ENCODE results near the gene VSIG10L. TPM values are rescaled to one million over a fixed set of nuclear protein-coding genes. Genes with fewer than 3 reads are reported as not detected.

Gene VSIG10L
- total RNA-seq, 1 donor from 2014 or later: 7.0 TPM

GRCh38 chr19:51372021-51372648 lies 30.2 kb upstream of the VSIG10L start:
- TF ChIP-seq CTCF (IDR thresholded peaks at IDR 0.05; ENCODE audit: unreplicated experiment): no peak
- no peak for DNase-seq (ENCODE audit: low spot score, unreplicated experiment)
- H3K4me1 Mint-ChIP-seq (ENCODE audit: low read depth): peaks cover 3% of the 10 kb centered on the region
- H3K36me3 Mint-ChIP-seq (ENCODE audit: insufficient read depth): no peaks in the 10 kb centered on the region
- H3K9me3 Mint-ChIP-seq (ENCODE audit: low read depth): no peaks in the 10 kb centered on the region
- no peak overlapping the region for H3K4me3 Mint-ChIP-seq (ENCODE audit: low read depth)
- peaks cover 20% of the 10 kb centered on the region for H3K27me3 Mint-ChIP-seq
- no peak overlapping the region for H3K27ac Mint-ChIP-seq

DNA sequence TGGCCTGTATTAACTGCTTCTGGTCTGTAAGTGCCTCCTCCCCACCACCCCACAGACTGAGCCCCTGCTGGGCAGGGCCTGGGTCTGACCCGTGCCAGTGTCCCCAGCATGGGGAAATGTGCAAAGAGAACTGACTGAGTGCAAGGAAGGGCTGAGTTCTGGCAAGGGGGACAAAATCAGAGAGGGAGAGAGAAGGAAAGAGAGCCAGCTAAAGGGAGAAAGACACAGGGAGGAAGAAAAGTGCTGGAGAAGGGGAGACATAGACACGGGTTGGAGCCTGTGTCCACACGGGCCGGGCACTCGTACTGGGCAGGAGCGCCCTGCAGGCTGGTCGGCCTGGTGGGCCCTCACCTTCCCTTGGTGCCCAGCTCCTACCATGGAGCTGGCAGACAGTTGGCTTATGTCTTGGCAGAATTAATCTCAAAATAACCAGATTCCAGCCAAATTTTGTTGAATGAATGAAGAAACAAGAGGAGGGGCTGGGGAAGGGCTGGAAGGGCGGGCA lies 29.3 kb upstream of the VSIG10L start:
- TF ChIP-seq CTCF (IDR thresholded peaks at IDR 0.05; ENCODE audit: unreplicated experiment): no peak
- no peaks in the 10 kb centered on the region for H3K36me3 Mint-ChIP-seq (ENCODE audit: insufficient read depth)
- no peaks in the 10 kb centered on the region for H3K9me3 Mint-ChIP-seq (ENCODE audit: low read depth)
- H3K27ac Mint-ChIP-seq: no peak overlapping the region
- no peak overlapping the region for H3K4me3 Mint-ChIP-seq (ENCODE audit: low read depth)
- no peak for DNase-seq (ENCODE audit: low spot score, unreplicated experiment)
- H3K4me1 Mint-ChIP-seq (ENCODE audit: low read depth): peaks cover 5% of the 10 kb centered on the region
- H3K27me3 Mint-ChIP-seq: peaks cover 20% of the 10 kb centered on the region

- no peak for TF ChIP-seq CTCF (IDR thresholded peaks at IDR 0.05; ENCODE audit: unreplicated experiment)
- DNase-seq (ENCODE audit: low spot score, unreplicated experiment): no peak
- Mint-ChIP-seq H3K4me3 (ENCODE audit: low read depth) (peak overlapping the region; percentile 45), H3K27me3 (peaks cover 20% of the 10 kb centered on the region), H3K27ac (peak overlapping the region; percentile 57), H3K36me3 (ENCODE audit: insufficient read depth) (no peaks in the 10 kb centered on the region), H3K9me3 (ENCODE audit: low read depth) (no peaks in the 10 kb centered on the region), H3K4me1 (ENCODE audit: low read depth) (peaks cover 12% of the 10 kb centered on the region)
Observed at GRCh38 chr19:51370230-51370629, 28.3 kb upstream of the VSIG10L start.

GRCh38 chr19:51368366-51369282 lies 26.7 kb upstream of the VSIG10L start, which contains the start of gene CLDND2:
CLDND2 (minus strand) TSS chr19:51369003; CDS start chr19:51368577, 426 bp downstream.
- no peaks in the 10 kb centered on the region for H3K36me3 Mint-ChIP-seq (ENCODE audit: insufficient read depth)
- no peaks in the 10 kb centered on the region for H3K9me3 Mint-ChIP-seq (ENCODE audit: low read depth)
- no peak for DNase-seq (ENCODE audit: low spot score, unreplicated experiment)
- H3K4me1 Mint-ChIP-seq (ENCODE audit: low read depth): peaks cover 23% of the 10 kb centered on the region
- peak within 1 kb of the TSS; percentile 96 for H3K4me3 Mint-ChIP-seq (ENCODE audit: low read depth)
- TF ChIP-seq CTCF (IDR thresholded peaks at IDR 0.05; ENCODE audit: unreplicated experiment): no peak
- H3K27me3 Mint-ChIP-seq: peaks cover 20% of the 10 kb centered on the region
- H3K27ac Mint-ChIP-seq: peak within 1 kb of the TSS; percentile 100
